PC-9 (cell line): ENCODE results near the gene RIMBP2.

Experiments used
- EZH2 ChIP-seq: fragments of 200-600 bp; sonication (generic); IDR thresholded peaks from 2 replicates; pipeline ENCODE4 v1.8.0; 2017; ENCODE audit warnings: antibody characterized with exemption, low read depth
- TF ChIP-seq, protein P1 (sequence below): fragments of 200-600 bp; sonication (generic); conservative IDR thresholded peaks from 2 replicates; pipeline ENCODE4 v1.6.1; 2017; ENCODE audit warnings: mixed run types, antibody characterized with exemption, mild to moderate bottlenecking, moderate library complexity

- TF ChIP-seq, protein P1, sequence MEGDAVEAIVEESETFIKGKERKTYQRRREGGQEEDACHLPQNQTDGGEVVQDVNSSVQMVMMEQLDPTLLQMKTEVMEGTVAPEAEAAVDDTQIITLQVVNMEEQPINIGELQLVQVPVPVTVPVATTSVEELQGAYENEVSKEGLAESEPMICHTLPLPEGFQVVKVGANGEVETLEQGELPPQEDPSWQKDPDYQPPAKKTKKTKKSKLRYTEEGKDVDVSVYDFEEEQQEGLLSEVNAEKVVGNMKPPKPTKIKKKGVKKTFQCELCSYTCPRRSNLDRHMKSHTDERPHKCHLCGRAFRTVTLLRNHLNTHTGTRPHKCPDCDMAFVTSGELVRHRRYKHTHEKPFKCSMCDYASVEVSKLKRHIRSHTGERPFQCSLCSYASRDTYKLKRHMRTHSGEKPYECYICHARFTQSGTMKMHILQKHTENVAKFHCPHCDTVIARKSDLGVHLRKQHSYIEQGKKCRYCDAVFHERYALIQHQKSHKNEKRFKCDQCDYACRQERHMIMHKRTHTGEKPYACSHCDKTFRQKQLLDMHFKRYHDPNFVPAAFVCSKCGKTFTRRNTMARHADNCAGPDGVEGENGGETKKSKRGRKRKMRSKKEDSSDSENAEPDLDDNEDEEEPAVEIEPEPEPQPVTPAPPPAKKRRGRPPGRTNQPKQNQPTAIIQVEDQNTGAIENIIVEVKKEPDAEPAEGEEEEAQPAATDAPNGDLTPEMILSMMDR = no peak
- TF ChIP-seq EZH2 = no peak
These were observed 228.3 kb downstream of the RIMBP2 start for GRCh38 chr12:130487636-130488357.
